ENCODE measurements around the gene CEP170. TPM values are rescaled to one million over a fixed set of nuclear protein-coding genes. Genes with fewer than 3 reads are reported as not detected.
"Not testable (repeated sequence)": the region's sequence is repeated elsewhere in the genome, so short reads cannot be mapped to it uniquely, and the experiment has no call there.

CEP170 gene
- total RNA-seq, 1 experiment from 2014 or later, result 87.3 TPM

DNA sequence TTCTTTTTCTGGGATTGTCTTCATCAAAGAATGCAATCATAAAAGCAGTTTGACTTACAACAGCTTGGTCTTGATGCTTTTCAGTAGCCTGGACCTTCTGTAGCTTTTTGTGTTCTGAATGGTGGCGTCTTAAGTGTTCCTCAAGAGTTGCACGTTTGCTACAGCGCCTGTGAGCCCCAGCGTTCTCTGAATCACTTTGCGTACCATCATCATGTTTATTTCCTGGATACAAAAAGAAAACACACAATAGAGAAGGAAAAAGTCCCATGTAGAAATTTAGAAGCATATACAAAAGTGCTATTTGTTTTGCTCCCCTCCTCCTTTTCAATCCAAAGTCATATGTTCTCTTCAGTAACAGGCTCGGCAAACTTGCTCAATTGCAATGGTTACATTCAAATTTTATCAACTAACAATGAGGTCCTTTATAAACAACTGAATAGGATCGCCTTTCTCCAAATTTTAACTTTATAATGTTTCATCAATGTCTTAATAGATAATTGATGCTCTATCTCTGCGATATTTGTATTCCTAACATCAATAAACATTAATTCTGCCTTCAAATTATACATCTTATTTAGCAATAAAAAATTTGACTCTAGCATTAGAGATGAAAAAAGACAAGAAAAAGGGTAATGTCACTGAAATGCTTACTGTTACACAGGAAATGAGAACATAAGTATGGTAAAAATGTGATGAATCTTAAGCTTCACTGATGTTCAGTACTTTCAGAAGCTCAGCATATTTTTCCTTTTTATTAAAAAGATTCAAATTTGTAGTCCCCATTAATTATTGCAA, 68.7 kb downstream of the CEP170 start:
- H3K27me3 ChIP-seq; H3K4me1 ChIP-seq; H3K9me3 ChIP-seq (replicated peaks); DNase-seq; H3K4me3 ChIP-seq; H3K36me3 ChIP-seq; H3K27ac ChIP-seq: not testable (repeated sequence)

DNA sequence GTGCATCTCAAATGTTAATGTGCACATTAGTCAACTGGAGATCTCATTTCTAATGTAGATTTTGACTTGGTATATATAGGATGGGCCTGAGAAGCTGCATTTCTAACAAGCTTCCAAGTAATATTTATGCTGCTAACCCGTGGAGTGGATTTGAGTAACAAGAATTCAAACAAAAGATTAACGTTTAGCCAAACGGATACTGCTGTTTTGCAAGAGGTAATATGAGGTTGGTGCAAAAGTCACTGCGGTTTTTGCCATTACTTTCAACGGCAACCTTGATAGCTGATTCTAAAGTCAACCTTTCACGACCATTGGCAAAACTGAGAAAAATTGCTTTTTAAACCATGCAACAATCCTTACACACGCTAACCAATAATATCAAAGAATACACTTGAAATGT, 70.3 kb downstream of the CEP170 start:
- not testable (repeated sequence) for H3K36me3 ChIP-seq; DNase-seq; H3K27ac ChIP-seq; H3K27me3 ChIP-seq; H3K4me1 ChIP-seq; H3K4me3 ChIP-seq; H3K9me3 ChIP-seq (replicated peaks)

DNA sequence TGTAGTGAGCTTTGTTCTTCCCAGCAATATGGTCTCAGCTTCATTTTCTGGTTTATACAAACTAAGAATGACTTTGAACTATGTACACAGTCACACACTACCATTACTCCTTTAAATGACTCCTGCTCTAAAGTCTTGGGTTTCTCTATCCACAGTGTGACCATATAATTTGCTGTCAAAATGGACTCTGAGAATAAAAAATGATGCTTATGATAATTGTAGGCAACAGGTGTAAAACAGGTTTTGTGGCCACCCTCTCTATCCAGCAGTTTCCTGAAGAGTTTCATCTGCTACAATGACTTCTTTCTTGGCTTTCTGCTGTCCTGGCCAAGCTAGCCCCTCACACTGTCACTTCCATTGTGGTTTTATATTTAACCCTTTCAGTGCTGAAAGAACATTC, 71.4 kb downstream of the CEP170 start:
- DNase-seq, result peak; percentile 2 to 61
- H3K27ac ChIP-seq, result peak overlapping the region; percentile 44; the same call in 1 of the 2 replicates

DNA sequence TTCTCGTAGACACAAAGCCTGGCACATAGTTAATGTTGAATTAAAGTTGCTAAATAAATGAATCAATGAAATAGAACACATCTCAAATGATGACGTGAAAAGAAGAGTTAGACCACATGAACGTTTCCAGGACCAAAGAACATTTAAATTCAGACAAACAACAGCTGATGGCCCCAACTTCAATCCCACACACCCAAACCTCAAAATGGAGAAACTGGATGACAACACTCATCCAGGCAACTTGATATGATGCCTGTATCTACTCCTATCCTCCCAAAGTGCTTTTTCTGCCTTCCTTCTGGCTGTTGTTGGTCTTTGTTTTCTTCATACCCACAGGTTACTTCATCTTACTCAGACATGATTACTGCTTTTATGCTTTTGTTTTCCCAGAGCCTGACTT, 71.9 kb downstream of the CEP170 start:
- peak overlapping the region; percentile 44; the same call in 1 of the 2 replicates for H3K27ac ChIP-seq
- H3K4me1 ChIP-seq; H3K4me3 ChIP-seq; H3K36me3 ChIP-seq; H3K27me3 ChIP-seq; H3K9me3 ChIP-seq (replicated peaks): not testable (repeated sequence)
- DNase-seq, result peak in 1 of 2 experiments; percentile 30

More for the DNA sequence above, 71.4 kb downstream of the CEP170 start:
- not testable (repeated sequence) for H3K27me3 ChIP-seq; H3K4me3 ChIP-seq; H3K36me3 ChIP-seq; H3K9me3 ChIP-seq (replicated peaks); H3K4me1 ChIP-seq

DNA sequence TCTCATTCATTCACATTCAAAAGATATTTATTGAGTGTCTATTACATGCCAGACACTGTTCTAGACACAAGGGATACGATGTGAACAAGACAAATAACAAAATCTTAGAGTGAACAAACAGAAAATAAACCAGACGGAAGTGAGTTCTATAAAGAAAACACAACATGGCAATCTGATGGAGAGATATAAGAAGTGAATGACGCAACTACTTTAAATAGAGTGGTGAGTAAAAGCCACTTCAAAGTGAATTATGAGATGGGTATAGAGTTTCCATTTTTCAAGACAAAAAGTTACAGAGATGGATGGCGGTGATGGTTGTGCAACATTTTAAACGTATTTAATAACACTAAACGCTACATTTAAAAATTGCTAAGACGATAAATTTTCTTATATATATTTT, 75.4 kb downstream of the CEP170 start:
- Histone ChIP-seq H3K36me3 (no peaks in the 10 kb centered on the region; the same call in 1 of the 2 replicates), H3K27ac (no peak overlapping the region), H3K4me1 (no peaks in the 10 kb centered on the region), H3K9me3 (replicated peaks) (no peaks in the 10 kb centered on the region), H3K4me3 (no peak overlapping the region), H3K27me3 (no peaks in the 10 kb centered on the region)
- no peak for DNase-seq

DNA sequence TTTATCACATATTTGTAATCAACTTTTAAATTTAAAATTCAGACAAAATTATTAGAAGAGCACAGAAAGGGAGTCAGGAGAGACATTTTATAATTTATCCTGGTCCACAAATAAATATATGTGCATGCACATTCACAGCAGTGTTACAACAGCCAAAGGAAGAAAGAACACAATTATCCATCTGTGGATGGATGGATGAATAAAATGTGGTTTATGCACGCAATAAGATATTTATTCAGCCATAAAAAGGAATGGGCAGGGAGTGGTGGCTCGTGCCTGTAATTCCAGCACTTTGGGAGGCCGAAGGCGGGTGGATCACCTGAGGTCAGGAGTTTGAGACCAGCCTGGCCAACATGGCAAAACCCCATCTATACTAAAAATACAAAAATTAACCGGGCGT, 77.3 kb downstream of the CEP170 start:
- not testable (repeated sequence) for H3K36me3 ChIP-seq; H3K9me3 ChIP-seq (replicated peaks); H3K4me1 ChIP-seq; DNase-seq; H3K27ac ChIP-seq; H3K27me3 ChIP-seq; H3K4me3 ChIP-seq

DNA sequence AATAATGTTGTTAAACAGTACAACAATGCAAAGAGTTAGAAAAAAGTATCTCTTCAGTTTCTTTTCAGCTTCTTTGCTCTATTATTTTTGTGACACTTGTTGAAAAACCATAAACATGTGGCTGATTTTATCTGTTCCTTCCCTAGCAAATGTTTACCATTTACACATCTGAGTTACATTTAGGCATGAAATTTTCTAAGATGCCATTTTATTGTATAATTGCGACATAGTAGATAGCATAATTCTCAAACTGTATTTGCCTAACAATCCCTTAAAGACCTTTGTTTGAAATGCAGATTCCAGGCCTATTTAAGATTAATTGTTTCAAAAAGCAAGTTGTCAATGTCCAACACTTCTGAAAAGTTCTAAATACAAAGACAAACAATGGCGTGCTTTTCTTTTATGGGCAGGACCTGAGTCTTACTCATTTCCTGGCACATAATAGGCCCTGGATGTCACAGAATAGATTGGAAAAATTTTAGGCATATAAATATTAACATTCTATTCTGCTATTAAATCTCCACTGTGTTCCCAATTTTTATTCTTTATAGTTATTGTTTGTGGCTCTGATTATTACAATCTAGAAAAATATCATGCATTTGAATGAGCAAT, 81.2 kb downstream of the CEP170 start:
- not testable (repeated sequence) for H3K36me3 ChIP-seq; H3K4me3 ChIP-seq; H3K4me1 ChIP-seq; H3K27me3 ChIP-seq; DNase-seq; H3K27ac ChIP-seq; H3K9me3 ChIP-seq (replicated peaks)

DNA sequence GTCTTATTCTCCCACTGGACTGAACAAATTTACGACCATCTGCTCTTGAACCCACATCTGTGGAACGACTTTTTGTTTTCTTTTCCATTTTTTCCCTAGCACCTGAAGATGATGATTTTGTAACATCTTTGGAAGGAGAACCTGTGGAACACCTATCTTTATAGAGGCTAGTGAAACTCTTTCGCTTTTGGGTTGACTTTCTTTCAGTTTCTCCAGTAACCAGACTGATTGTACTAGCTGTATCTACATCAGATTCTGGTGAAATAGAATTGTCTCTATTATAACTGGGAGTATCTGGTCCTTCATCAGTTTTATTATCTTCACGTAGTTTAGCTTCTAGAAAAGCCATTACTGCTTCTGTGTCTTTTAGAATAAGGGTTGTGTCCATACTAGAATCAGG, 90.2 kb downstream of the CEP170 start:
- not testable (repeated sequence) for H3K36me3 ChIP-seq; DNase-seq; H3K27ac ChIP-seq; H3K27me3 ChIP-seq; H3K4me1 ChIP-seq; H3K9me3 ChIP-seq (replicated peaks); H3K4me3 ChIP-seq

DNA sequence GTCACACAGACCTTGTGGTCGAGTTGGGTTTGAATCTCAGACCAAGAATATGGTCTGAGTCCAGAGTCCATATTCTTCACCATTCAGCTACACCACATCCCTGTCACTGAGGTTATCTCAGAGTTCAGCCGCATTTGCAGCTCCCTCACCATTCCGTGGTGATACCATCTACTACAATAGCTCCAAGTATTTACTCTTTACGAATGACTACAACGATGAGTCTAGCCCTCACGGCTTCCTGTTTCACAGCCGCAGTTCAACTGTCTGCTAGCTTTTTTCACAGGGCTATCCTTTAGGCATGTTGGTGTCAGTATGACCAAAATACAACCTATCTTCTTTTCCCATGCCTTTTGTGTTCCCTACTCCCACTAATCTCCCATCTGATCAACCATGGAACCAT, 104.2 kb downstream of the CEP170 start:
- not testable (repeated sequence) for DNase-seq; H3K27ac ChIP-seq; H3K27me3 ChIP-seq; H3K4me3 ChIP-seq; H3K9me3 ChIP-seq (replicated peaks); H3K4me1 ChIP-seq; H3K36me3 ChIP-seq

DNA sequence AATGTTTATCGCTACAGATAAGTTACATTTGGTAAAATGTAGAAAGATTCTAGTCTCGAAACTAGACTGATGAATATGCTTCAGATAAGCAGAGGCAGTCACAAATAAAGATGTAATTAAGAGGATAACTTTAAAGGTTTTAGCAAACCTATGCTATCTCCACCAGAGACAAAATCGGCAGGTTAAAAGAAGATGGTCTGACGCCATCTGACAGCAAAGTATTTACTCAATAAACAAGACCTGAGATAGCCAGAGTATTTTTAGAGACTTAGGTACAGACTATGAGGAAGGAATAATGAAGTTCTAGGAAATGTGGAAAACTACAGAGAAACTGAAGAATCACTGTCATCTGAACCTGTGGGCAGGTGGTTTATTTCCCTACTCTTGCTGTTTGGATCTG, 106.0 kb downstream of the CEP170 start:
- H3K4me1 ChIP-seq; H3K27ac ChIP-seq; H3K9me3 ChIP-seq (replicated peaks); DNase-seq; H3K27me3 ChIP-seq; H3K4me3 ChIP-seq; H3K36me3 ChIP-seq: not testable (repeated sequence)

DNA sequence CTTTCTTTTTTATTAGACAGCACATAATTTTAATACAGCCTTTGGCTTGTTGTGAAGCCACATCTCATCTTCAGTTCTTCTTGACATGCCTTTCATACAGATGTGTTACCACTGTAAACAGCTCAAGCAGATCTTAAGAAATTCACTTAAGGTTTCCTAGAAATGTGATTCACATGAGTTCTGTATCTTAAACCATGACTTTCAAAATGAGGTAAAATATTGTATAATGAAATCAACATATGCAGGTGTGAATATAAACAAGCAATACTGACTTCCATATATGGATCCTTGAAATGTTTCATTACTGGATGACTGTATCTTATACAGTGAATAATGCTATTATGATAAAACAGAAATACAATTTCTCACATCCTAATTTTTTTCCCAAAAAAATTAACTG, 107.7 kb downstream of the CEP170 start:
- not testable (repeated sequence) for H3K9me3 ChIP-seq (replicated peaks); H3K27ac ChIP-seq; H3K27me3 ChIP-seq; H3K4me1 ChIP-seq; H3K4me3 ChIP-seq; H3K36me3 ChIP-seq; DNase-seq

DNA sequence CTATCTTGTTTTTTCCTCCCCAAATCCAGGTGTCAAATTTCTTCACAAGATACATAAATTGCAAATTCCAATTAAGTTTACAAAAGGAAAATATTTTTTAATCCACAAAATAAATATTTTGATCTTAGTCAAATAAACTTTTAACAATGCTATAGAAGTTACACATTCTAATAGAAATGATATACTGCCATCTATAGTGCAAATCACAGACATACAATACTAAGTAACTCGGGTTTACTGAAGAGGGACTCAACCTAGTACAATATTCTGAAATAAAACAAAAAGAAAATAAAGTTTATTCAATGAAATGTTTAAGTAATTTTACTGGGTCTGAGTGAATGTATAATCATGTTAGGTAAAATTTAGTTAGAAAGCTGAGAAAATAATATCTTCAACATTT, 114.6 kb downstream of the CEP170 start:
- not testable (repeated sequence) for H3K9me3 ChIP-seq (replicated peaks); H3K4me1 ChIP-seq; H3K4me3 ChIP-seq; H3K36me3 ChIP-seq; H3K27ac ChIP-seq; H3K27me3 ChIP-seq; DNase-seq

DNA sequence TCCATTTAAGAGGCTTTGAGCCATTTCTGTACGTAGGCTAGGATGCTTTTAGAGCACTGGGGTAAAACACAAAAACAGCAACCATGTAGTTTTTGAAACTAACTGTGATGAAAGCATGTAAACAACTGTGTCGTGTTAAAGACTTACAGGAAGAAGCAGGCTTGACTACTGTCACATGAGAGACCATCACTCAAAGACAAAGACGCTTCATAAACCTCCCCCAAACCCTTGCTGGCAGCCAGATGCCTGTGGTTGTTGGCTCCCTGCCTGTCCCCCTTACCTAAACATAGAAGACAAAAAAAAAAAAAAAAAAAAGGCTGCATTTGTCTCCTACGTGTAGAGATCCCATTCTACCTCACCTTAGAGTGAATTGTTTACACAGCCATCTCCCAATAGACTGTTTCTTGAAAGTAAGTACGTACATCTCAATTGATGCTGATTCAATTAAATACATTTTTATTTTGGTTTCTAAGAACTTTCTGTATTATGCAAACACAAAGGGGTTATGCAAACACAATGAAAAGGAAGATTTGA, 132.1 kb downstream of the CEP170 start:
- H3K4me3 ChIP-seq, result not testable (repeated sequence)
- DNase-seq, result peak; percentile 22 to 28

DNA sequence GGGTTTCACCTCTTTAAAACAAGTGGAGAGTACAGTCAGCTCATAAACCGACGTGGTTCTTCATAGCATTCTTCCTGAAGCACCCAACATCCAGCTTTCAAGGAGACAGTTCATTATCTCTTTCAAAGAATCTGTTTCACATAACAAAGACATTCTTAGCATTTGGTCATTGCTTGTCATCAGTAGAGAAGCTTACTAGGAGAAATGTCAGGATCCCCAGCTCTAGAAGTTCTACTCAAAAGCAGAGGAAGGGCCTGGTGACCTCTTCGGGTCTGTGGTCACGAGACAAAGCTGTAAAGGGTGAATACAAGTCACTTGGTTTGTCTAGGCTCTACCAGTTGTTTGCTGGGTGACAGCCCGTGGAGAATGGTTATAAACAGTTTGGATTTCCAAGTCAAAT, 133.1 kb downstream of the CEP170 start:
- not testable (repeated sequence) for H3K36me3 ChIP-seq; DNase-seq; H3K27me3 ChIP-seq; H3K4me3 ChIP-seq; H3K4me1 ChIP-seq; H3K27ac ChIP-seq; H3K9me3 ChIP-seq (replicated peaks)

More for the DNA sequence above, 132.1 kb downstream of the CEP170 start:
- not testable (repeated sequence) for H3K36me3 ChIP-seq; H3K27ac ChIP-seq; H3K4me1 ChIP-seq; H3K27me3 ChIP-seq; H3K9me3 ChIP-seq (replicated peaks)

DNA sequence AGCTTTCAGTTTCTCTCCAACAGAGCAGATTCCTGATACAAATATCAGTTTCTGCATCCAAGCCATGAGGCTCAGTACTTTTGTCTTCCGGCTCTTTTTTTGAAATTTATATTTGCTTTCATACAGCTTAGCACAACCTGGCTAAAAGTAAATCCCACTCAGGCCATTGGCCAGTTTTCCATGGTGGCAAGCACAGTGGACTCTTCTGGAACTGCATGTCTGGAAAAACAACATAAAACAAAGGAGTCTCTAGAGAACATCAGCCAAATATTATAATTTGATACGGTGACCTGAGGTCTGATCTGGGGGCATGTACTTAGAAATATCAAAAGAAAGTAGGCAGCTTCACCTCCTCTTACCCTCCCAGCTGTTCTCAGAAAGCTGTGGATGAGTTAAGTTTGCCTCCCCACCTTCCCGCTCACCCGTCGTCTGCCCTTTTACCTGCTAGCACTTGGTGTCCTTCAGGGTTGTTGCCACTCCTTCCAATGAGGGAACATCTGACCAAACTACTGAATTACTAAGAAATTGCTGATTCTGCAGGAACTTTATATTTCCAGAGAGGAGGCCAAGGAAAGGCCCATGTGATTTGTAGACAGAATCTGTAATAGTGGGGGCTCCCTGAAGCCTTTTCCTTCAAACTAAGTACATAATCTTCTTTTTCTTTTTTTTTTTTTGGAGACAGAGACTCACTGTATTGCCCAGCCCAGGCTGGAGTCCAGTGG, 136.3 kb downstream of the CEP170 start:
- not testable (repeated sequence) for DNase-seq; H3K4me1 ChIP-seq; H3K9me3 ChIP-seq (replicated peaks); H3K36me3 ChIP-seq; H3K27ac ChIP-seq; H3K4me3 ChIP-seq; H3K27me3 ChIP-seq
